Left colon (tissue), 2 donors: ENCODE measurements around the gene LYSMD4. TPM values are rescaled to one million over a fixed set of nuclear protein-coding genes. Genes with fewer than 3 reads are reported as not detected.

ENCODE experiments used
- total RNA-seq, 2 donors: library from RNA; stranded (reverse); fragmentation: NEBNext Ultra II Directional; extraction: Animal tissue kit (Norgen Biotek cat#: 25700); gene quantifications; one replicate each; pipeline ENCODE4 v1.2.1, GENCODE V29; 2021
- donor health status: DM: no; HTN: no; CAD: no.
- donor health status: DM: yes; HTN: yes; CAD: no.

The LYSMD4 gene
- total RNA-seq, 2 donors from 2014 or later = 6.0 to 10.2 TPM

Other genes starting within 250 kb of the LYSMD4 start
- gene MEF2A, start 167.5 kb downstream of the LYSMD4 start, total RNA-seq = 10 to 100 TPM; 35.3 to 40.5 TPM